Measurements from ENCODE around the gene ENDOD1. TPM values are rescaled to one million over a fixed set of nuclear protein-coding genes. Genes with fewer than 3 reads are reported as not detected.

The ENDOD1 gene
- total RNA-seq, 1 donor from 2014 or later, result 38.4 TPM

- no peak overlapping the region for H3K4me3 ChIP-seq (ENCODE audit: low read depth, low read length)
- H3K36me3 ChIP-seq (ENCODE audit: control insufficient read depth, insufficient read depth, low read length), result no peaks in the 10 kb centered on the region
- H3K27me3 ChIP-seq (ENCODE audit: control insufficient read depth, insufficient read depth, low read length), result no peaks in the 10 kb centered on the region
- DNase-seq (ENCODE audit: low read depth), result no peak
- TF ChIP-seq CTCF (IDR thresholded peaks at IDR 0.05; ENCODE audit: insufficient read depth, low read length, poor library complexity, severe bottlenecking), result no peak
These were observed 12.3 kb downstream of the ENDOD1 start for GRCh38 chr11:95101935-95102334.

- Histone ChIP-seq H3K27me3 (ENCODE audit: control insufficient read depth, insufficient read depth, low read length) (no peaks in the 10 kb centered on the region), H3K4me3 (ENCODE audit: low read depth, low read length) (no peak overlapping the region), H3K36me3 (ENCODE audit: control insufficient read depth, insufficient read depth, low read length) (no peaks in the 10 kb centered on the region)
- no peak for DNase-seq (ENCODE audit: low read depth)
- TF ChIP-seq CTCF (IDR thresholded peaks at IDR 0.05; ENCODE audit: insufficient read depth, low read length, poor library complexity, severe bottlenecking), result no peak
These were observed 13.1 kb downstream of the ENDOD1 start for GRCh38 chr11:95102733-95103132.

- H3K36me3 ChIP-seq (ENCODE audit: control insufficient read depth, insufficient read depth, low read length), result no peaks in the 10 kb centered on the region
- no peak for DNase-seq (ENCODE audit: low read depth)
- H3K27me3 ChIP-seq (ENCODE audit: control insufficient read depth, insufficient read depth, low read length), result no peaks in the 10 kb centered on the region
- TF ChIP-seq CTCF (IDR thresholded peaks at IDR 0.05; ENCODE audit: insufficient read depth, low read length, poor library complexity, severe bottlenecking), result no peak
- H3K4me3 ChIP-seq (ENCODE audit: low read depth, low read length), result no peak overlapping the region
These were observed 14.1 kb downstream of the ENDOD1 start for GRCh38 chr11:95103701-95104100.

- no peak for TF ChIP-seq CTCF (IDR thresholded peaks at IDR 0.05; ENCODE audit: insufficient read depth, low read length, poor library complexity, severe bottlenecking)
- no peaks in the 10 kb centered on the region for H3K36me3 ChIP-seq (ENCODE audit: control insufficient read depth, insufficient read depth, low read length)
- no peak for DNase-seq (ENCODE audit: low read depth)
- no peak overlapping the region for H3K4me3 ChIP-seq (ENCODE audit: low read depth, low read length)
- no peaks in the 10 kb centered on the region for H3K27me3 ChIP-seq (ENCODE audit: control insufficient read depth, insufficient read depth, low read length)
These were observed 14.6 kb downstream of the ENDOD1 start for GRCh38 chr11:95104121-95104830.

GRCh38 chr11:95104856-95105255, 15.2 kb downstream of the ENDOD1 start:
- TF ChIP-seq CTCF (IDR thresholded peaks at IDR 0.05; ENCODE audit: insufficient read depth, low read length, poor library complexity, severe bottlenecking), result no peak
- Histone ChIP-seq H3K36me3 (ENCODE audit: control insufficient read depth, insufficient read depth, low read length) (no peaks in the 10 kb centered on the region), H3K4me3 (ENCODE audit: low read depth, low read length) (no peak overlapping the region), H3K27me3 (ENCODE audit: control insufficient read depth, insufficient read depth, low read length) (no peaks in the 10 kb centered on the region)
- DNase-seq (ENCODE audit: low read depth), result no peak

GRCh38 chr11:95108159-95108611, 18.5 kb downstream of the ENDOD1 start:
- no peaks in the 10 kb centered on the region for H3K36me3 ChIP-seq (ENCODE audit: control insufficient read depth, insufficient read depth, low read length)
- H3K4me3 ChIP-seq (ENCODE audit: low read depth, low read length), result no peak overlapping the region
- no peak for TF ChIP-seq CTCF (IDR thresholded peaks at IDR 0.05; ENCODE audit: insufficient read depth, low read length, poor library complexity, severe bottlenecking)
- no peaks in the 10 kb centered on the region for H3K27me3 ChIP-seq (ENCODE audit: control insufficient read depth, insufficient read depth, low read length)
- no peak for DNase-seq (ENCODE audit: low read depth)

Measured in kidney epithelial cell (primary cell).